Keratinocyte (primary cell): ENCODE measurements around the gene GOT2.

Experiments used
- EZH2 ChIP-seq: IDR thresholded peaks from one replicate; pipeline ENCODE4 v1.6.1; 2012; ENCODE audit warnings: inconsistent platforms, mild to moderate bottlenecking, low read length, moderate library complexity
- TF ChIP-seq, protein P1 (sequence below), 3 experiments: IDR thresholded peaks in 1 of 3; conservative IDR thresholded peaks in 1 of 3; optimal IDR thresholded peaks in 1 of 3; 2 replicates in 2 of 3; 3 replicates in 1 of 3; pipeline versions ENCODE3 to v1.5.1; 2011; ENCODE audit warnings: low read length in 3 of 3, mild to moderate bottlenecking in 3 of 3, moderate library complexity in 2 of 3, control low read depth in 1 of 3, inconsistent platforms in 1 of 3; ENCODE audit not compliant: insufficient read depth in 2 of 3; ENCODE audit errors: extremely low read depth in 1 of 3

DNA sequence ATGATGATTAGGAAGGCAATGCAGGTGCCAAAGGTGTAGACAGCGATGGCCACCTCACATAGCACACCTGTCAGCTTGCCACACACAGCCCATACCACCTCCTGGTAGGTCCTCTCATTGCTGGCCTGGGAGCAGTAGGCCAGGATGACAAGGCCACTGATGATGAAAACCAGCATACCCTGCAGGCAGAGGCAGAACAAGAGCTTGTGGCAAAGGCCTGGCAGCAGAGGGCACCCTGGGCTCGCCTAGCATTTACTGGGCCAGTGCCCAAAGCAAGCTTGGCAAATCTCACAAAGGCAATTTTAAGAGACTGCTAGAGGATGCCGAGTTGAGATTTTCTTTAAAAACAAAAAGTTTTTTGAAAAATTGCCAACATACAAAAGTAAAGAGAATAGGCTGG lies 55.4 kb downstream of the GOT2 start:
- TF ChIP-seq, protein P1, sequence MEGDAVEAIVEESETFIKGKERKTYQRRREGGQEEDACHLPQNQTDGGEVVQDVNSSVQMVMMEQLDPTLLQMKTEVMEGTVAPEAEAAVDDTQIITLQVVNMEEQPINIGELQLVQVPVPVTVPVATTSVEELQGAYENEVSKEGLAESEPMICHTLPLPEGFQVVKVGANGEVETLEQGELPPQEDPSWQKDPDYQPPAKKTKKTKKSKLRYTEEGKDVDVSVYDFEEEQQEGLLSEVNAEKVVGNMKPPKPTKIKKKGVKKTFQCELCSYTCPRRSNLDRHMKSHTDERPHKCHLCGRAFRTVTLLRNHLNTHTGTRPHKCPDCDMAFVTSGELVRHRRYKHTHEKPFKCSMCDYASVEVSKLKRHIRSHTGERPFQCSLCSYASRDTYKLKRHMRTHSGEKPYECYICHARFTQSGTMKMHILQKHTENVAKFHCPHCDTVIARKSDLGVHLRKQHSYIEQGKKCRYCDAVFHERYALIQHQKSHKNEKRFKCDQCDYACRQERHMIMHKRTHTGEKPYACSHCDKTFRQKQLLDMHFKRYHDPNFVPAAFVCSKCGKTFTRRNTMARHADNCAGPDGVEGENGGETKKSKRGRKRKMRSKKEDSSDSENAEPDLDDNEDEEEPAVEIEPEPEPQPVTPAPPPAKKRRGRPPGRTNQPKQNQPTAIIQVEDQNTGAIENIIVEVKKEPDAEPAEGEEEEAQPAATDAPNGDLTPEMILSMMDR (optimal IDR thresholded peaks at IDR 0.05 in 1 of 3, IDR thresholded peaks at IDR 0.05 in 1 of 3, conservative IDR thresholded peaks at IDR 0.05 in 1 of 3; ENCODE audit: extremely low read depth in 1 of 3, insufficient read depth in 2 of 3, low read length in 3 of 3), result peak; percentile 35 to 58 (median 42)
- no peak for TF ChIP-seq EZH2
